Measurements from ENCODE around the gene LAMA2. TPM values are rescaled to one million over a fixed set of nuclear protein-coding genes. Genes with fewer than 3 reads are reported as not detected.

The LAMA2 gene
- total RNA-seq, 6 experiments from 2014 or later = 2.9 to 12.1 (median 6.2) TPM

DNA sequence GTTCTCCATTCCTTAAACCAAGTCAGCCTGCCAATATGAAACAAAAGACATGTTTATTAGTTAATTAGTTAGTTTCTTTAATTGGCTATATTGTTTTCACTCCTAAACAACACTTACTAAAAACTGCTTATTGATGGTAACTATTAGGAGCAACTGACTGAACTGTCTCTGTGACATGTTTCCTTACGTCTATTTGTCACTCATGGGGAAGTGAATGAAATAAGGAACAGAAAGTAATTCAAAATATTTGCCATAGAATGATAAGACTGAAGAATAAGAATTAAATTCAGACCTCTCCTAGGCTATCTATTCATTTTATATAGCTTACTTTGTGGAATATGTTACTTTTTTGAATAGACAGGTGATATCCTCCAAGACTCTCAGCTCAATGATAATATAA, 217.2 kb downstream of the LAMA2 start:
- no peak for DNase-seq
- intact Hi-C loops (cut with DNase I) = no loop called here
- TF ChIP-seq POLR2A (IDR thresholded peaks at IDR 0.05) = no peak
- TF ChIP-seq, protein P1, sequence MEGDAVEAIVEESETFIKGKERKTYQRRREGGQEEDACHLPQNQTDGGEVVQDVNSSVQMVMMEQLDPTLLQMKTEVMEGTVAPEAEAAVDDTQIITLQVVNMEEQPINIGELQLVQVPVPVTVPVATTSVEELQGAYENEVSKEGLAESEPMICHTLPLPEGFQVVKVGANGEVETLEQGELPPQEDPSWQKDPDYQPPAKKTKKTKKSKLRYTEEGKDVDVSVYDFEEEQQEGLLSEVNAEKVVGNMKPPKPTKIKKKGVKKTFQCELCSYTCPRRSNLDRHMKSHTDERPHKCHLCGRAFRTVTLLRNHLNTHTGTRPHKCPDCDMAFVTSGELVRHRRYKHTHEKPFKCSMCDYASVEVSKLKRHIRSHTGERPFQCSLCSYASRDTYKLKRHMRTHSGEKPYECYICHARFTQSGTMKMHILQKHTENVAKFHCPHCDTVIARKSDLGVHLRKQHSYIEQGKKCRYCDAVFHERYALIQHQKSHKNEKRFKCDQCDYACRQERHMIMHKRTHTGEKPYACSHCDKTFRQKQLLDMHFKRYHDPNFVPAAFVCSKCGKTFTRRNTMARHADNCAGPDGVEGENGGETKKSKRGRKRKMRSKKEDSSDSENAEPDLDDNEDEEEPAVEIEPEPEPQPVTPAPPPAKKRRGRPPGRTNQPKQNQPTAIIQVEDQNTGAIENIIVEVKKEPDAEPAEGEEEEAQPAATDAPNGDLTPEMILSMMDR (IDR thresholded peaks at IDR 0.05) = no peak

DNA sequence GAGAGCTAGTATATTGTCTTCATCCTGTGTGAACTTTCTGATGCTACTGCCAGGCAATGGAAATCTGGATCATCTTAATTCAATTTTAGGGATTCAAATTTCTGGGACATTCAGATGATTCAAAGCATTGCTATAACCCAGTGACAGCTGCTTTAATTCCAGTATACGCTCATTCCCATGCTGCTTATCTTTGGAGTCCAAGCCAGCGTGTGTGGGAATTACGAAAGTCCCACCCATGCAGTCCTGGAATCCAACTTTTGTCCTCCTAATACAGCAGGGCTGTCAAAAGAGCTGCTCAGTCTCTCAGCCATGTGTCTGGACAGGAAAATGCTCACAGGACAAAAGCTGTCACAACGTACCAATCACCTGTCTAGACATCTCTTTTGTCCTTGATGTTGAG, 219.8 kb downstream of the LAMA2 start:
- Histone ChIP-seq H3K27ac (no peak overlapping the region), H3K27me3 (no peaks in the 10 kb centered on the region), H3K36me3 (no peaks in the 10 kb centered on the region), H3K4me3 (no peak overlapping the region), H3K9me3 (no peaks in the 10 kb centered on the region), H3K4me1 (no peaks in the 10 kb centered on the region)
- intact Hi-C loops (cut with DNase I) = no loop called here
- 39% methylated on average over 4 of the region's 4 CpGs for WGBS (ENCODE audit: insufficient coverage, low coverage, low lambda C conversion rate, missing lambda C conversion rate)
- no peak for TF ChIP-seq POLR2A (IDR thresholded peaks at IDR 0.05)
- TF ChIP-seq, protein P1 (IDR thresholded peaks at IDR 0.05) = no peak
- DNase-seq = no peak
- ATAC-seq = peak in 1 of 4 donors; percentile 44

More for the DNA sequence above, 217.2 kb downstream of the LAMA2 start:
- Histone ChIP-seq H3K36me3 (no peaks in the 10 kb centered on the region), H3K4me3 (no peak overlapping the region), H3K4me1 (no peaks in the 10 kb centered on the region), H3K9me3 (no peaks in the 10 kb centered on the region), H3K27ac (no peak overlapping the region), H3K27me3 (no peaks in the 10 kb centered on the region)
- no peak for ATAC-seq
- 22% methylated on average over 1 of the region's 1 CpG for WGBS (ENCODE audit: insufficient coverage, low coverage, low lambda C conversion rate, missing lambda C conversion rate)

DNA sequence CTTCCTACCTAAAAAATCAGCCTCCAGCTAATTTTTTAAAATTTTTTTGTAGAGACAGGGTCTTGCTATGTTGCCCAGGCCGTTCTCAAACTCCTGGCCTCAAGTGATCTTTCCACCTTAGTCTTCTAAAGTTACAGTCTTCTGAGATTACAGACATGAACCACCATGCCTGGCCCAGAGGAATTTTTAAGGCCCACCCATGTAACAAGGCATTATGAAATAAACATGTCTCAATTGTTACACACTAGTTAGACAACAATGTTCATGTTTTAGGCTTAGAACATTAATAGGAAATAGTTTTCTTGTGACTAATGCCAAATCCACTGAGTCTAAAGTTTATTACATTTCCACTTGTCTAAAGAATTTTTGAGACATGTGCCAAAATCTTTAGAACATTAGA, 221.2 kb downstream of the LAMA2 start:
- Histone ChIP-seq H3K27ac (no peak overlapping the region), H3K4me3 (no peak overlapping the region), H3K36me3 (no peaks in the 10 kb centered on the region), H3K27me3 (no peaks in the 10 kb centered on the region), H3K9me3 (no peaks in the 10 kb centered on the region), H3K4me1 (no peaks in the 10 kb centered on the region)
- intact Hi-C loops (cut with DNase I) = no loop called here
- DNase-seq = no peak
- no peak for TF ChIP-seq POLR2A (IDR thresholded peaks at IDR 0.05)
- TF ChIP-seq, protein P1 (IDR thresholded peaks at IDR 0.05) = no peak
- ATAC-seq = no peak
- 8% methylated on average over 1 of the region's 1 CpG for WGBS (ENCODE audit: insufficient coverage, low coverage, low lambda C conversion rate, missing lambda C conversion rate)

DNA sequence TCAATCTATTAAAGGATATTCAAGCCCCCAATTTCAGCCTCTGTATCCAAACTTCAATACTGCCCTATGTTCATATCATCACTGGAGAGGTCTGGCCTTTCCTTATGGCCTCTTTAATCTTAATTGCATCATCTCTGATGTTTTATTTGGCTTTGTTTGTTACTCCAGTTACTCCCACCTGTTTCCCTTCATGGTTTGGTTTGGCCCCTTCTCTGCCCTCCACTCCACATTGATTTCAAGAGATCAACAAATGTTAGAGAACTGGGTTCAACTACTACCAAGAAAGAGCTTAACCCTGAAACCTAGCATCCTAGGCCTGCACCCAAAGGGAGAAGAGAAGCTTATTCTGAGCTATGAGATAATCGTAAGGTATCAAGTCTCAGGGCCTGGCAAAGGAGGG, 221.6 kb downstream of the LAMA2 start:
- no peak overlapping the region for H3K27ac ChIP-seq
- 33% methylated on average over 1 of the region's 1 CpG for WGBS (ENCODE audit: insufficient coverage, low coverage, low lambda C conversion rate, missing lambda C conversion rate)
- H3K27me3 ChIP-seq = no peaks in the 10 kb centered on the region
- H3K4me3 ChIP-seq = no peak overlapping the region
- H3K9me3 ChIP-seq = no peaks in the 10 kb centered on the region
- TF ChIP-seq, protein P1 (IDR thresholded peaks at IDR 0.05) = no peak
- TF ChIP-seq POLR2A (IDR thresholded peaks at IDR 0.05) = no peak
- no peaks in the 10 kb centered on the region for H3K4me1 ChIP-seq
- H3K36me3 ChIP-seq = no peaks in the 10 kb centered on the region
- no peak for ATAC-seq
- DNase-seq = no peak
- intact Hi-C loops (cut with DNase I) = no loop called here

DNA sequence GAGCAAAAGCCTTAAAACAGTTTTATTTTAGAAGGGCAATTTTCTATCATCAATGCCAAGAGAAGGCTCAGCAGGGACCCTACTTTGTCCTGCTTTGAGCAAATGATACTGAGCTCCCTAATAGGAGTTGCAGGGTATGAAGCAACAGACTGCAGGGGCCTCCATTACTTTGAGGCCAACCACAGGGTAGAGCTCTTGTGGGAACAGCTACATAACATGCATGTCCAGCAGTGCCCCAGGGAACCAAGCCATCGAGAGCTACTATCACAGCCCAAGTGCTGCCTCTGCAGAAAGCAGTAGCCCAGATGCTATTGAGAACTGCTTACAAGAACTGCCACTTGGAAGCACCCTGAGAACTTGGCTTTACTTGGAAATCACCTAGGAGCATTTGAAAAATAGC, 222.1 kb downstream of the LAMA2 start:
- Histone ChIP-seq H3K27me3 (no peaks in the 10 kb centered on the region), H3K36me3 (no peaks in the 10 kb centered on the region), H3K9me3 (no peaks in the 10 kb centered on the region), H3K4me3 (no peak overlapping the region), H3K27ac (no peak overlapping the region), H3K4me1 (no peaks in the 10 kb centered on the region)
- no peak for ATAC-seq
- intact Hi-C loops (cut with DNase I) = no loop called here
- WGBS (ENCODE audit: insufficient coverage, low coverage, low lambda C conversion rate, missing lambda C conversion rate) = no CpG with 5 or more reads among the region's 1 CpG
- no peak for TF ChIP-seq POLR2A (IDR thresholded peaks at IDR 0.05)
- TF ChIP-seq, protein P1 (IDR thresholded peaks at IDR 0.05) = no peak
- DNase-seq = no peak

Data from right lobe of liver (tissue), 6 donors.